ENCODE data around the gene SHC2.

The SHC2 gene

DNA sequence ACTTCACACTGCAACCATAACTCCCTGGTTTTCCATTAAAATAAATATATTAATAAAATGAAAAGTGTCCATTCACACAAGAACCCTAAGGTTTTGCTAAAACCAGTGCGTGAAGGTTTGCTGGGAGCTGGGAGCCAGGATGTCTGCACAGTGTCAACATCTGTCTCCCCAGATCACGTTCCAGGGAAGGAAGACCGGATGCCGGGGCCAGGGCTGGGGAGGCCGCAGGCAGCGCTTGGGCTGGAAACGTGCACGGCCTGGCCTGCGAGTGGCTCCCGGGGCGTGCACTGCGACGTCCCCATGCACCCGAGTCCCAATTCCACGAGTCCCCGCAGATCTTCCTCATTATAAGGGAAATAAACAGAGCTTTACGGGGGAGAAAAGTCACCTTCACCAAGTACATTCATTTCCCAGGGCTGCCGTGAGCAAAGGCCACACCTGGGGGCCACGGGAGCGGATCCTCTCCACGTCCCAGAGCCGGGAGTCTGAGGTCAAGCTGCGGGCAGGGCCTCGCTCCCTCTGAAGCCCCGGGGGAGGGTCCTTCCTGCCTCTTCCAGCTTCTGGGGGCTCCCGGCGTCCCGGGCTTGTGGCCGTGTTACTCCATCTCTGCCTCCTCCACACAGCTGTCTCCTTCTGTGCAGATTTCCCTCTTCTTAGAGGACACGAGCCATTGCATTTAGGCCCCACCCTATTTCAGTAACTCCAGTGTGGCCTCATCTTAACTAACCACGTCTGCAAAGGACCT, 12.8 kb downstream of the SHC2 start:
- H3K9me3 ChIP-seq (ENCODE audit: control insufficient read depth, insufficient read depth, low read length) = peaks cover 33% of the 10 kb centered on the region; the same call in 1 of the 2 replicates
- no peaks in the 10 kb centered on the region for H3K27me3 ChIP-seq (ENCODE audit: control insufficient read depth, low read length)
- H3K79me2 ChIP-seq (ENCODE audit: control insufficient read depth, low read length) = no peaks in the 10 kb centered on the region
- no peak overlapping the region for H3K4me3 ChIP-seq (ENCODE audit: low read length)
- H3K9me2 ChIP-seq (replicated peaks; ENCODE audit: control insufficient read depth, low read length) = no peaks in the 10 kb centered on the region
- no peaks in the 10 kb centered on the region for H3K36me3 ChIP-seq (ENCODE audit: control insufficient read depth, low read length)
- no peak overlapping the region for H3K27ac ChIP-seq (ENCODE audit: low read depth, low read length)
- H3K4me1 ChIP-seq (ENCODE audit: control insufficient read depth, low read length) = no peaks in the 10 kb centered on the region
- TF ChIP-seq EZH2phosphoT487 (IDR thresholded peaks at IDR 0.05; ENCODE audit: borderline replicate concordance, low read length) = no peak
- no peak for TF ChIP-seq CTCF (IDR thresholded peaks at IDR 0.05; ENCODE audit: low read depth, low read length, poor library complexity, severe bottlenecking)
- H3F3A ChIP-seq (ENCODE audit: control insufficient read depth, insufficient read depth) = peaks cover 10% of the 10 kb centered on the region; the same call in 1 of the 2 replicates
- H4K20me1 ChIP-seq (ENCODE audit: control insufficient read depth, insufficient read depth, low read depth, low read length) = no peaks in the 10 kb centered on the region
- H3K4me2 ChIP-seq (ENCODE audit: low read length) = no peak overlapping the region

DNA sequence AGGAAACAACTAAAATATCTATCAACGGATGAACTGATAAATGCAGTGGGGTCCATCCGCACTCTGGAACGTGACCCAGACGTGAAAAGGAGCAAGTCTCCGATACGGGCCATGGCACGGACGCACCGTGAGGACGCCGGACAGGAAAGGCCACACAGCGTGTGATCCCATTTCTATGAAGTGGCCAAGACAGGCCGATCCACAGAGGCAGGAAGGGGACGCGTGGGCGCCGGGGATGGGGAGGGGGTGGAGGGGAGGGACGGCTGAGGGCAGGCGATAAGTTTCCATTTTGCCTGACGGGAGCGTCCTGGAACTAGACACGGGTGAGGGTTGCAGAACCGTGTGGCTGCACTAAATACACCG, 13.8 kb downstream of the SHC2 start:
- peaks cover 10% of the 10 kb centered on the region; the same call in 1 of the 2 replicates for H3F3A ChIP-seq (ENCODE audit: control insufficient read depth, insufficient read depth)
- no peaks in the 10 kb centered on the region for H3K9me2 ChIP-seq (replicated peaks; ENCODE audit: control insufficient read depth, low read length)
- H3K4me3 ChIP-seq (ENCODE audit: low read length) = no peak overlapping the region
- no peak overlapping the region for H3K27ac ChIP-seq (ENCODE audit: low read depth, low read length)
- no peaks in the 10 kb centered on the region for H4K20me1 ChIP-seq (ENCODE audit: control insufficient read depth, insufficient read depth, low read depth, low read length)
- H3K9me3 ChIP-seq (ENCODE audit: control insufficient read depth, insufficient read depth, low read length) = peaks cover 28% of the 10 kb centered on the region; the same call in 1 of the 2 replicates
- H3K36me3 ChIP-seq (ENCODE audit: control insufficient read depth, low read length) = no peaks in the 10 kb centered on the region
- no peak overlapping the region for H3K4me2 ChIP-seq (ENCODE audit: low read length)
- TF ChIP-seq CTCF (IDR thresholded peaks at IDR 0.05; ENCODE audit: low read depth, low read length, poor library complexity, severe bottlenecking) (no peak), EZH2phosphoT487 (IDR thresholded peaks at IDR 0.05; ENCODE audit: borderline replicate concordance, low read length) (no peak)
- H3K27me3 ChIP-seq (ENCODE audit: control insufficient read depth, low read length) = no peaks in the 10 kb centered on the region
- H3K79me2 ChIP-seq (ENCODE audit: control insufficient read depth, low read length) = no peaks in the 10 kb centered on the region
- H3K4me1 ChIP-seq (ENCODE audit: control insufficient read depth, low read length) = no peaks in the 10 kb centered on the region

DNA sequence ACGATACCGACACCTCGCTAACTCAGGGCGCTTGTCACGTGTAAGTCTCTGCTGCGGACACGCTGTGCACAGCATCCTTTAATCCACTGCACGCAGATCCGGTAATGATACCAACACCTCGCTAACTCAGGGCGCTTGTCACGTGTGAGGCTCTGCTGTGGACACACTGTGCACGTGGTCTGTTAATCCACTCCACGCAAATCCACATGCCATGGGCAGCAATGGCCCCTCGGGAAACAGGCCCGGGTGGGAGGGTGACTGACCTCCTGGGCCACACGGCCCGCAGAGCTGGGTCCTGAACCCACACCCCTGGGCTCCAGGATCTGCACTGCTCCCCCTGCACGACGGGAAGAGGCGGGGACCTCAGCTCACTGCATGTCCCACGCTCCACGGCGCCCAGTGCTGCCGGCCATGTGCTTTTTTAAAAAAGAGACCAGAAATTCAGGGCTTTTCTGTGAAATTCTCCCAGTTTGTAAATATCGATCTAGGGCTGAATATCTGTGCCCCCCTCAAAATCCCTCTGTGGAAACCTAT, 16.1 kb downstream of the SHC2 start:
- Histone ChIP-seq H3K79me2 (ENCODE audit: control insufficient read depth, low read length) (no peaks in the 10 kb centered on the region), H3K9me2 (replicated peaks; ENCODE audit: control insufficient read depth, low read length) (no peaks in the 10 kb centered on the region), H3K27ac (ENCODE audit: low read depth, low read length) (no peak overlapping the region), H3K4me1 (ENCODE audit: control insufficient read depth, low read length) (no peaks in the 10 kb centered on the region), H3K4me2 (ENCODE audit: low read length) (no peak overlapping the region), H3K36me3 (ENCODE audit: control insufficient read depth, low read length) (no peaks in the 10 kb centered on the region), H3K4me3 (ENCODE audit: low read length) (no peak overlapping the region), H3K27me3 (ENCODE audit: control insufficient read depth, low read length) (no peaks in the 10 kb centered on the region), H3F3A (ENCODE audit: control insufficient read depth, insufficient read depth) (no peaks in the 10 kb centered on the region), H3K9me3 (ENCODE audit: control insufficient read depth, insufficient read depth, low read length) (peaks cover 18% of the 10 kb centered on the region; the same call in 1 of the 2 replicates), H4K20me1 (ENCODE audit: control insufficient read depth, insufficient read depth, low read depth, low read length) (no peaks in the 10 kb centered on the region)
- TF ChIP-seq EZH2phosphoT487 (IDR thresholded peaks at IDR 0.05; ENCODE audit: borderline replicate concordance, low read length) = no peak
- TF ChIP-seq CTCF (IDR thresholded peaks at IDR 0.05; ENCODE audit: low read depth, low read length, poor library complexity, severe bottlenecking) = no peak
